Caco-2 (cell line): Measurements from ENCODE around the gene DNAH8. TPM values are rescaled to one million over a fixed set of nuclear protein-coding genes. Genes with fewer than 3 reads are reported as not detected.

Experiments
- BruUV-seq: library from RNA; stranded (reverse); fragments of 400-500 nt; replicated peaks from 2 replicates; lab custom pipeline; 2021; lab: Mats Ljungman, UMichigan
- CTCF ChIA-PET: fragments of 300-600 bp; sonication (Branson Sonifier 250); formaldehyde crosslinking; loops from one replicate; lab custom pipeline; 2022; ENCODE audit warnings: antibody characterized with exemption; lab: Charles Lee
- POLR2A ChIA-PET: fragments of 300-600 bp; sonication (Branson Sonifier 250); formaldehyde crosslinking; loops from one replicate; lab custom pipeline; 2022; ENCODE audit warnings: antibody characterized with exemption; lab: Charles Lee
- DNase-seq, 2 experiments: peaks; one replicate each; pipeline versions ENCODE4 v3.0.0 to v3.0.0-alpha.2; 2020 to 2022
- H3K27me3 ChIP-seq: replicated peaks from 2 replicates; pipeline ENCODE4 v1.6.0; 2011; ENCODE audit warnings: low read length; ENCODE audit not compliant: control insufficient read depth, insufficient read depth
- H3K36me3 ChIP-seq: 2 replicates; pipeline ENCODE4 v1.5.1; 2011; ENCODE audit warnings: low read length; ENCODE audit not compliant: control insufficient read depth, insufficient read depth
- H3K4me1 ChIP-seq: fragments of 250-450 bp; sonication (Bioruptor Pico); 2 replicates; pipeline ENCODE4 v1.5.1; 2020; ENCODE audit warnings: mild to moderate bottlenecking
- H3K4me3 ChIP-seq: 2 replicates; pipeline ENCODE4 v1.5.1; 2011; ENCODE audit warnings: low read depth, mild to moderate bottlenecking, control low read depth, low read length
- H3K9me3 ChIP-seq: fragments of 250-450 bp; sonication (Bioruptor Pico); 2 replicates; pipeline ENCODE4 v1.5.1; 2020; ENCODE audit warnings: mild to moderate bottlenecking, moderate library complexity
- H3K27ac Mint-ChIP-seq: one replicate; pipeline ENCODE4 v1.8.0; 2022; ENCODE audit warnings: mixed read lengths; ENCODE audit not compliant: unreplicated experiment
- H3K27me3 Mint-ChIP-seq: one replicate; pipeline ENCODE4 v1.8.0; 2022; ENCODE audit warnings: mixed read lengths; ENCODE audit not compliant: insufficient read depth, unreplicated experiment
- H3K36me3 Mint-ChIP-seq: one replicate; pipeline ENCODE4 v1.8.0; 2022; ENCODE audit warnings: mild to moderate bottlenecking, mixed read lengths; ENCODE audit not compliant: insufficient read depth, unreplicated experiment
- H3K4me1 Mint-ChIP-seq: one replicate; pipeline ENCODE4 v1.8.0; 2022; ENCODE audit warnings: low read depth, mixed read lengths; ENCODE audit not compliant: unreplicated experiment
- H3K4me3 Mint-ChIP-seq: one replicate; pipeline ENCODE4 v1.8.0; 2022; ENCODE audit warnings: mild to moderate bottlenecking, moderate library complexity, mixed read lengths; ENCODE audit not compliant: unreplicated experiment
- H3K9me3 Mint-ChIP-seq: one replicate; pipeline ENCODE4 v1.8.0; 2022; ENCODE audit warnings: mixed read lengths; ENCODE audit not compliant: unreplicated experiment
- CTCF ChIP-seq, 2 experiments: fragments of 200-600 bp in 1 of 2; IDR thresholded peaks; 1 replicate in 1 of 2; 2 replicates in 1 of 2; pipeline versions ENCODE4 v1.5.1 to v1.8.0; 2011 to 2022; ENCODE audit warnings: antibody characterized with exemption in 1 of 2, control low read depth in 1 of 2, inconsistent platforms in 1 of 2, low read depth in 1 of 2, low read length in 1 of 2, mild to moderate bottlenecking in 1 of 2, moderate library complexity in 1 of 2; ENCODE audit not compliant: insufficient read depth in 1 of 2, severe bottlenecking in 1 of 2, unreplicated experiment in 1 of 2
- intact Hi-C: fragments of 100-400 bp; cut with micrococcal nuclease; formaldehyde crosslinking; loops from one replicate; pipeline ENCODE4 v1.10.0; 2022; ENCODE audit not compliant: unreplicated experiment
- total RNA-seq: library from RNA; stranded (reverse); gene quantifications from 2 replicates; pipeline ENCODE4 v1.2.3, GENCODE V29; 2022

Gene DNAH8
- total RNA-seq, 1 experiment from 2014 or later, result not detected

DNA sequence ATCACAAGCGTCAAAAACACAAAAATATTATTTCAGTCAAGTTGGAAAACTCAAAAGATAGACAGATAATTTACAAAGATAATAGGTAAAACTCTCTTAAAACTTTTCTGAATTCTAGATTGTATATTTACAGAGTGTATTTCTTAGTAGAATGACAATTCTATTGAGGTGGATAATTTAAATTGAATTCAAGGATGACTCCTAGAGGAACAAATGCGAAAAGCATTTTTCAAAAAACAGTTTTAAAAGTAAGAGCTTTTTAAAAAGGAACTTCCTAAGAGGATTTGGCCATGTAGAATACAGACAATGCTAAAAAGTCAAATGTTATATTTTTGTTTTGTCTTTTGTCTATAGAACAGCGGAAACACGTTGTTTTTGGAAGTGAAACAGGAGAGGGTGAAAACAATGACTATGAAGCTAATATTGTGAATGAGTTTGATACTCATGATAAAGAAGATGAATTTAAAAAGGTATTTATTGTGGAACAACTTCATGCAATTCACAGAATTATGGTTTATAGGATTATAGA is 90.1 kb downstream of the DNAH8 start:
- Mint-ChIP-seq H3K27me3 (no peaks in the 10 kb centered on the region), H3K4me3 (no peak overlapping the region), H3K36me3 (no peaks in the 10 kb centered on the region), H3K4me1 (peaks cover 6% of the 10 kb centered on the region), H3K27ac (no peak overlapping the region), H3K9me3 (no peaks in the 10 kb centered on the region)
- no peak overlapping the region for H3K4me3 ChIP-seq
- POLR2A ChIA-PET, result interaction anchor here (0.5 to 0.6 kb wide), 3 partner anchors 102 to 192 kb away, joined by 3 to 4 read pairs (median 3); partner anchors contain the start of gene GLO1
- no peaks in the 10 kb centered on the region for H3K9me3 ChIP-seq
- H3K4me1 ChIP-seq, result no peaks in the 10 kb centered on the region
- no peaks in the 10 kb centered on the region for H3K36me3 ChIP-seq
- intact Hi-C loops, result no loop called here
- BruUV-seq, result no TSS peak
- H3K27me3 ChIP-seq, result no peaks in the 10 kb centered on the region
- no peak for TF ChIP-seq CTCF (IDR thresholded peaks at IDR 0.05; ENCODE audit: insufficient read depth in 1 of 2, low read depth in 1 of 2, low read length in 1 of 2, severe bottlenecking in 1 of 2, unreplicated experiment in 1 of 2)
- DNase-seq, result no peak
- CTCF ChIA-PET, result interaction anchor here (0.6 kb wide), 1 partner anchor 987 kb away, joined by 4 read pairs; no protein-coding TSS in a partner anchor

DNA sequence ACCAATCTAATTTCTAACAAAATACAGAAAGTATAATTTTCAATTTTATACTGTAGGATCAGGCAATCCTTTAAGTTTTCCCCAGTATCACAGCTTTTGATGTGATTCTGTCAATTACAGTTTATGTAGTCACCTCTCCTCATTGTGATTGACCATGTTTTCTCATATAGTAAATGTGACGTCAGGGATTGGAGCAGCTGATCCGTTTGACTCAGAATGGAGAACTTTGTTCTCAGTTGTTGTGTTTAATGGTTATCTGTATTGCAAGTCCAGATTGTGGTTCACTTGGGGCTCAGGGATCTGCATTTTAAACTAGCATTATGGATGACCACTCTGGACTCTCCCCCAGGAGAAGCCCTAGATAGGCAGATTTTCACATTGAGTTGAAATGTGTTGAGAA is 90.6 kb downstream of the DNAH8 start:
- Mint-ChIP-seq H3K4me3 (no peak overlapping the region), H3K4me1 (peaks cover 6% of the 10 kb centered on the region), H3K27me3 (no peaks in the 10 kb centered on the region), H3K9me3 (no peaks in the 10 kb centered on the region), H3K27ac (no peak overlapping the region), H3K36me3 (no peaks in the 10 kb centered on the region)
- intact Hi-C loops, result no loop called here
- H3K9me3 ChIP-seq, result no peaks in the 10 kb centered on the region
- ChIA-PET POLR2A (no interaction called here), CTCF (interaction anchor here (0.6 kb wide), 1 partner anchor 987 kb away, joined by 4 read pairs; no protein-coding TSS in a partner anchor)
- no TSS peak for BruUV-seq
- no peak for TF ChIP-seq CTCF (IDR thresholded peaks at IDR 0.05; ENCODE audit: insufficient read depth in 1 of 2, low read depth in 1 of 2, low read length in 1 of 2, severe bottlenecking in 1 of 2, unreplicated experiment in 1 of 2)
- H3K4me3 ChIP-seq, result no peak overlapping the region
- no peaks in the 10 kb centered on the region for H3K36me3 ChIP-seq
- no peaks in the 10 kb centered on the region for H3K27me3 ChIP-seq
- no peak for DNase-seq
- no peaks in the 10 kb centered on the region for H3K4me1 ChIP-seq

- no peaks in the 10 kb centered on the region for H3K36me3 ChIP-seq
- no peaks in the 10 kb centered on the region for H3K9me3 ChIP-seq
- Mint-ChIP-seq H3K4me1 (peaks cover 6% of the 10 kb centered on the region), H3K27me3 (no peaks in the 10 kb centered on the region), H3K36me3 (no peaks in the 10 kb centered on the region), H3K9me3 (no peaks in the 10 kb centered on the region), H3K4me3 (no peak overlapping the region), H3K27ac (no peak overlapping the region)
- intact Hi-C loops, result no loop called here
- peak; percentile 10 to 43 for TF ChIP-seq CTCF (IDR thresholded peaks at IDR 0.05; ENCODE audit: insufficient read depth in 1 of 2, low read depth in 1 of 2, low read length in 1 of 2, severe bottlenecking in 1 of 2, unreplicated experiment in 1 of 2)
- no peak overlapping the region for H3K4me3 ChIP-seq
- DNase-seq, result no peak
- ChIA-PET CTCF (no interaction called here), POLR2A (no interaction called here)
- BruUV-seq, result no TSS peak
- H3K27me3 ChIP-seq, result no peaks in the 10 kb centered on the region
- H3K4me1 ChIP-seq, result no peaks in the 10 kb centered on the region
Measured at GRCh38 chr6:38806271-38806670, 91.2 kb downstream of the DNAH8 start.
